Chondrocyte (in vitro differentiated cells): ENCODE data around the gene ZDHHC14. TPM values are rescaled to one million over a fixed set of nuclear protein-coding genes. Genes with fewer than 3 reads are reported as not detected.
A peak's percentile ranks its signal among the peaks of the same experiment; 100 is the strongest.

Source experiments
- DNase-seq: peaks from one replicate; pipeline ENCODE4 v3.0.0; 2021; ENCODE audit warnings: mixed read lengths, low spot score
- H3K27ac Mint-ChIP-seq: one replicate; pipeline ENCODE4 v1.8.0; 2021; ENCODE audit warnings: mild to moderate bottlenecking, moderate library complexity, mixed read lengths; ENCODE audit not compliant: unreplicated experiment
- H3K27me3 Mint-ChIP-seq: 2 replicates; pipeline ENCODE4 v1.8.0; 2021; ENCODE audit warnings: low read depth, mixed read lengths
- H3K36me3 Mint-ChIP-seq: 2 replicates; pipeline ENCODE4 v1.8.0; 2021; ENCODE audit warnings: low read depth, mixed read lengths
- H3K4me1 Mint-ChIP-seq: 2 replicates; pipeline ENCODE4 v1.8.0; 2021; ENCODE audit warnings: low read depth, mild to moderate bottlenecking, mixed read lengths
- H3K4me3 Mint-ChIP-seq: one replicate; pipeline ENCODE4 v1.8.0; 2021; ENCODE audit warnings: mild to moderate bottlenecking, moderate library complexity, mixed read lengths; ENCODE audit not compliant: unreplicated experiment
- H3K9me3 Mint-ChIP-seq: 2 replicates; pipeline ENCODE4 v1.8.0; 2021; ENCODE audit warnings: low read depth, mixed read lengths
- CTCF ChIP-seq: fragments of 200-600 bp; sonication (generic); IDR thresholded peaks from 2 replicates; pipeline ENCODE4 v1.5.0; 2021; ENCODE audit warnings: antibody characterized with exemption, mild to moderate bottlenecking, moderate library complexity
- total RNA-seq: library from RNA; stranded (reverse); gene quantifications from 3 replicates; pipeline ENCODE4 v1.2.1, GENCODE V29; 2021

ZDHHC14 gene
- total RNA-seq, 1 donor from 2014 or later, result 8.4 TPM

GRCh38 chr6:157625764-157626163 is 244.8 kb downstream of the ZDHHC14 start:
- Mint-ChIP-seq H3K27me3 (no peaks in the 10 kb centered on the region), H3K4me1 (peaks cover 11% of the 10 kb centered on the region), H3K9me3 (no peaks in the 10 kb centered on the region), H3K36me3 (no peaks in the 10 kb centered on the region), H3K4me3 (no peak overlapping the region), H3K27ac (no peak overlapping the region)
- no peak for DNase-seq
- no peak for TF ChIP-seq CTCF

DNA sequence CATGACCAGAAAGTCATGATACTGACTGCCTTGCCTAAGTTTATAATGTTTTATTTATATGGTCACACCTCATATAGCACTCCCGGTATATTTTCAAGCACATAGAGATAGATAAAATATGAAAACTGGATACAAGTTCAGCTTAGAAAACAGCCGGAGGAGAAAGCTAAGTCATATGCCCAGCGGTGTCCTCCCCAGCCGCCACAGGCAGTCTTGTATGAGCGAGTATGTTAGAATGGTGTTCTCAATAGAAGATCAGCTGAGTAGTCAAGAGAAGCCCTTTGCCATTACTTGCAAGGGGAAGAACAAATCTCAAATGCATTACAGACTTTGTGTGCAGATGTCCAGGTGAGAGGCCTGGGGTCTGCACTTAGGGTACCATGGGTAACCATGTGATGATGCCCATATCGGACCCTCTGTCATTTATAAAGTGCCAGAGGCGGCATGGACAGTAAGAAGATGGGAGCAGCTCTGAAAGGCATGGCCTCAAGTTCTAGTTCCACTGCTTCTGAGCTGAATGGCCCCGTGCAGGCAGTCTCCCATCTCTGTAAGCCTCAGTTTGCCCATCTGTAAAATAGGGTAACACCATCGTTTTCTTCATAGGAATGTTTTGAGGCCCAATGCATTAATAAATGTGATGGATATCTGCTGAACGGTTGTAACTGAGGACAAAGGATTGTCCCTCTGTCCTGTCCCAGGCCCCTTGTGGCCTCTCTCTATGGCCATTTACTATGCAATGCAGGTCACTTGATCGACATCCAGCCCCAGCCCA is 246.4 kb downstream of the ZDHHC14 start:
- DNase-seq, result no peak
- Mint-ChIP-seq H3K9me3 (no peaks in the 10 kb centered on the region), H3K27ac (no peak overlapping the region), H3K4me1 (peaks cover 11% of the 10 kb centered on the region), H3K36me3 (no peaks in the 10 kb centered on the region), H3K27me3 (no peaks in the 10 kb centered on the region), H3K4me3 (no peak overlapping the region)
- TF ChIP-seq CTCF, result no peak

DNA sequence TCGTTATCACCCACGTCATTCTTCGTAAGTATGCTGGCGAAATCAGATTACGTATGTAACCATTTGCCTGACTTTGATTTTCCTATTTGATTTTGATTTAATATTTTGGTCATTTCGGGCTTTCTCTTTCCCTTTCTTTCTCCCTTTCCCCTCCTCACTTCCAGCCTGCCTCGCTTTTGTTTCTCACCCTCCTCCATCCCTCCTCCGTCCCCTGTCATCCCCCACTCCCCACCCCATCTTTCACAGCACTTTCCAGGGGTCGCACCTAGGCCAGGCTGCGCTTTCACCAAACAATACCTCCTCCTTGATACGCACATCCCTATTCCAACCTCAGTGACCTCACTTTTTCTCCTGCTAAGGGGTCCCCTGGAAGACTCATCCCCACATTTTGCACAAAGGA is 247.5 kb downstream of the ZDHHC14 start:
- Mint-ChIP-seq H3K4me1 (peaks cover 11% of the 10 kb centered on the region), H3K27me3 (no peaks in the 10 kb centered on the region), H3K9me3 (no peaks in the 10 kb centered on the region), H3K27ac (no peak overlapping the region), H3K4me3 (no peak overlapping the region), H3K36me3 (no peaks in the 10 kb centered on the region)
- DNase-seq, result no peak
- TF ChIP-seq CTCF, result no peak

GRCh38 chr6:157629220-157629619 is 248.2 kb downstream of the ZDHHC14 start:
- Mint-ChIP-seq H3K4me3 (no peak overlapping the region), H3K4me1 (peaks cover 11% of the 10 kb centered on the region), H3K36me3 (no peaks in the 10 kb centered on the region), H3K27me3 (no peaks in the 10 kb centered on the region), H3K27ac (peak overlapping the region; percentile 82), H3K9me3 (no peaks in the 10 kb centered on the region)
- no peak for DNase-seq
- TF ChIP-seq CTCF, result no peak

DNA sequence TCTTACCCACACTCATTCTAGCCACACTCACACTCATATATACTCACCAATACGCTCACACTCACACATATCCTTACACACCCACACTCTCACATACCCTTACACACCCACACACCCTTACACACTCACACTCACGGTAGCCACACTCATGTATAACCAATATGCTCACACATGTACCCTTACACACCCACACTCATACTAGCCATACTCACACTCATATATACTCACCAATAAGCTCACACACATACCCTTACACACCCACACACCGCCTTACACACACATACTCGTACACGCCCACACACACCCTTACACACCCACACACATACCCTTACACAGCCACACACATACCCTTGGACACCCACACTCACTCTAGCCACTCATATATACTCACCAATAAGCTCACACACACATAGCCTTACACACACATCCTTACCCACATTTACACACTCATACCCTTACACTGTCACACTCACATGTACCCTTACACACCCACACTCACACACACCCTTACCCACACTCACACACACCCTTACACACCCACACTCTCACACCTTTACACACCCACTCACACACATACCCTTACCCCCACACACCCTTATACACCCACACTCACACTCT is 249.6 kb downstream of the ZDHHC14 start:
- H3K27me3 Mint-ChIP-seq, result no peaks in the 10 kb centered on the region
- no peak overlapping the region for H3K4me3 Mint-ChIP-seq
- peaks cover 11% of the 10 kb centered on the region for H3K4me1 Mint-ChIP-seq
- no peaks in the 10 kb centered on the region for H3K36me3 Mint-ChIP-seq
- DNase-seq, result no peak
- TF ChIP-seq CTCF, result no peak
- no peaks in the 10 kb centered on the region for H3K9me3 Mint-ChIP-seq
- no peak overlapping the region for H3K27ac Mint-ChIP-seq
